Mammary epithelial cell (primary cell): ENCODE results near the gene C12orf75.

ENCODE experiments used
- EZH2 ChIP-seq: IDR thresholded peaks from 2 replicates; pipeline ENCODE4 v1.6.1; 2012; ENCODE audit warnings: low read length, inconsistent platforms, borderline replicate concordance
- TF ChIP-seq, protein P1 (sequence below), 2 donors: IDR thresholded peaks in 1 of 2; conservative IDR thresholded peaks in 1 of 2; 2 replicates each; pipeline ENCODE4 v1.5.1; 2011 to 2012; ENCODE audit warnings: inconsistent platforms in 2 of 2, low read length in 2 of 2, mild to moderate bottlenecking in 2 of 2, control low read depth in 1 of 2, low read depth in 1 of 2; ENCODE audit not compliant: insufficient read depth in 1 of 2; ENCODE audit errors: extremely low read depth in 1 of 2

DNA sequence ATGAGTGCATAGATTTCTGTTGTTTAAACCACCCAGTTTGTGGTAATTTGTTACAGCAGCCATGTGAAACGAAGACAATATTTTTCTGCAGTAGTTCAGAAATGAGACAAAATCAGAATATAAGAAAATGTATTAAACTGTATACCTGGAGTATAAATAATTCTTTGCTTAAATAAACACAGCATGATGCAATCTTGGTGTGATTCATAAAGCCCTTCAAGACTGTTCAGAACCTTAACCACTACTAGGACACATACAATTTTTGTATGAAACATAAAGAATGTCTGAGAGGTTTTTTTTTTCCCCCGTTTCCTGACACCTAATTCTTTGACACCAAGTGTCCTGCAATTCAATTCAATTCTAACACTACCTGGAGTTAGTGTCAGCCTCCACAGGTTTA is 10.5 kb downstream of the C12orf75 start:
- TF ChIP-seq, protein P1, sequence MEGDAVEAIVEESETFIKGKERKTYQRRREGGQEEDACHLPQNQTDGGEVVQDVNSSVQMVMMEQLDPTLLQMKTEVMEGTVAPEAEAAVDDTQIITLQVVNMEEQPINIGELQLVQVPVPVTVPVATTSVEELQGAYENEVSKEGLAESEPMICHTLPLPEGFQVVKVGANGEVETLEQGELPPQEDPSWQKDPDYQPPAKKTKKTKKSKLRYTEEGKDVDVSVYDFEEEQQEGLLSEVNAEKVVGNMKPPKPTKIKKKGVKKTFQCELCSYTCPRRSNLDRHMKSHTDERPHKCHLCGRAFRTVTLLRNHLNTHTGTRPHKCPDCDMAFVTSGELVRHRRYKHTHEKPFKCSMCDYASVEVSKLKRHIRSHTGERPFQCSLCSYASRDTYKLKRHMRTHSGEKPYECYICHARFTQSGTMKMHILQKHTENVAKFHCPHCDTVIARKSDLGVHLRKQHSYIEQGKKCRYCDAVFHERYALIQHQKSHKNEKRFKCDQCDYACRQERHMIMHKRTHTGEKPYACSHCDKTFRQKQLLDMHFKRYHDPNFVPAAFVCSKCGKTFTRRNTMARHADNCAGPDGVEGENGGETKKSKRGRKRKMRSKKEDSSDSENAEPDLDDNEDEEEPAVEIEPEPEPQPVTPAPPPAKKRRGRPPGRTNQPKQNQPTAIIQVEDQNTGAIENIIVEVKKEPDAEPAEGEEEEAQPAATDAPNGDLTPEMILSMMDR (conservative IDR thresholded peaks at IDR 0.05 in 1 of 2, IDR thresholded peaks at IDR 0.05 in 1 of 2; ENCODE audit: extremely low read depth in 1 of 2, insufficient read depth in 1 of 2, low read depth in 1 of 2, low read length in 2 of 2), result no peak
- no peak for TF ChIP-seq EZH2
